HG02642 (cell line): ENCODE results near the gene ZNF775.

Source experiments
- ATAC-seq: cut with Tn5 transposase; IDR thresholded peaks from one replicate; pipeline ENCODE4 v1.9.1; 2021; ENCODE audit warnings: mild to moderate bottlenecking; ENCODE audit not compliant: unreplicated experiment, poor library complexity

Gene ZNF775

DNA sequence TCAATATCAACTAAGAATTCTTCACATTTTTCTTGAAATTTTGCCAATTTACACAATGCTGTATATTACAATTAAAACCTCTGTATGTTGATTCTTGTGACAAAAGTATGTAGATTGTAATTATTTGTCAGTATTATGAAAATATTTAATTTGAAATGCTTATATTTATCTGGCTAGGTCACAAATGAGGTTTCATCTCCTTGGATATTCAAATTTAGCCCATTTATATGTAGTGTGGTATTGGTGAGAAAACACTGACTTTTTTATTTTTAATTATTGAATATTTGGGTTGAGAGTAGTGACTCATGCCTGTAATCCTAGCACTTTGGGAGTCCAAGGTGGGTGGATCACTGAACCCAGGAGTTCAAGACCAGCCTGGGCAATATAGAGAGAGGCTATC lies 34.8 kb upstream of the ZNF775 start:
- ATAC-seq = no peak

DNA sequence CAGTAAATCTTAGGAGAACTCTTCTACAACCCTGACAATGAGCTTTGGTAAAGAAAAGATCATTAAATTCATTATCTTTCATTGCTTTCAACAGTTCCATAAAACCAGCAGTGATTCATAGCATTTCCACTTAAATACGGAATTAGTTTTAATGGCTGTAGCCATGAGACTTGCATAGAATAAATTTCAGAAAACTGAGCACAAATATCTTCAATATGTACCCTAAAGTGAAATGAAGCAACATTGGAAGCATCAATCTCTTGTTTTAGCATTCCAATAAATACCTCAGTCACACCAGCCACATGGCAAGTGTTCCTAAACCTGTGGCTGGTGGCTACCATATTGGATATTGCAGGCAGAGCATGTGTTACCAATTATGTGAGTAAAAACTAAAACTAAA lies 34.1 kb upstream of the ZNF775 start:
- ATAC-seq = no peak

- no peak for ATAC-seq
Measured at GRCh38 chr7:150346922-150347321, 32.2 kb upstream of the ZNF775 start.

DNA sequence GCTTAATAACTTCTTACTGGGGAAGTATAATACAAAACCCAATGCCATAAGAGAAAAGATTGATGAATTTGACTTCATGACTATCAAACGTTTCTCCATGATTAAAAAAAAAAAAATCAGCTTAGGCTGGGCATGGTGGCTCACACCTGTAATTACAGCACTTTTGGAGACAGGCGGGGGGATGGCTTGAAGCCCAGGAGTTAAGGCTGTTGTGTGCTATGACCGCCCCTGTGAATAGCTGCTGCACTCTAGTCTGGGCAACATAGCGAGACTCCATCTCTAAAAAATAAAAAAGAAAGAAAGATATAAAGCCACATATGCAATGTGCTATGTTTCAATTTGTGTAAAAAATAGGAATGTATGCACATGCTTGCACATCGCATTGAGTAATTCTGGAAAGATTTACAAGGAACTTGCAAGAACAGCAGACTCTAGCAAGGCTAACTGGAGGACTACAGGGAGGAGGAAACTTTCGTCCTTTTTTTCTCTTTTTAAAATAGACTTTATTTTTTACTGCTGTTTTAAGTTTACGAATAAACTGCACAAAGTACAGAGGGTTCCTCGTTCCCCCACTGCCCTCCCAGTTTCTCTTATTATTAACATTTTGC lies 27.4 kb upstream of the ZNF775 start:
- no peak for ATAC-seq

DNA sequence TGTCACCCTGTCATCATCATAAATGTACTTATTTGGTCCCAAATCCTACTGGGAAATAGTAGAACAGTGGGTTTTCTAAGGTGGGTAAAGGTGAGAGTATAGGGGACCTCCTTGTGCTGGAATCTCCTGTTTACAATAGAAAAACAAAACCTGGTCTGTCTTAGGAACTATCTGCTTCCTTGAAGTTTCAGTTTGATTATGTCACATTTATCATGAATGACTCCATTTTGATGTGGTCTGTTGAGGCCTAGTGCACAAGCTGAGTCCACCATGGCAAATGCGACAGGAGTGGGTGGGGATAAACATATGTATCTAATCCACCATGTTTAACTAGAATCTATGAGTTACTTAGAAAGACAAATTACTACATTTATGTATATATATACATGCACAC lies 23.5 kb upstream of the ZNF775 start:
- ATAC-seq = no peak

- ATAC-seq = no peak
Measured at GRCh38 chr7:150356265-150356897, 22.7 kb upstream of the ZNF775 start.

DNA sequence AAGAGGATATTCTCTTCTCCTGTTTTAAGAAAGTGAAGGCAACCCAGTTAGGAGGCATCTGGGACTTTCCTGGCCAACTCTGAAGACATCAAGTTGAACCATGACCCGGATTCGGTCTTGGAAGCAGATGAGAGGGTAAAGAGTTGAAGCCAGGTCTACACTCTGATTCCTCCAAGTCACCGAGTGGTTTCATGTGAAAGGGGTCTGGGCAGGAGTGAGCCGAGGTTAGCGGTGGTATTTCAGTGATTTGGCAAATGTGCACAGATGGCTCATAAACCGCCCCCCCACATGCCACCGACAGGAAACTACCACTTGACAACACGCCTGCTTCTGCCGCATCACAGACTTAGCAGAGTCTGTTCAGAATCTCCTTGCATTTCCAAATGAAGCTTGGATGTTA lies 21.9 kb upstream of the ZNF775 start:
- ATAC-seq = peak; percentile 75

DNA sequence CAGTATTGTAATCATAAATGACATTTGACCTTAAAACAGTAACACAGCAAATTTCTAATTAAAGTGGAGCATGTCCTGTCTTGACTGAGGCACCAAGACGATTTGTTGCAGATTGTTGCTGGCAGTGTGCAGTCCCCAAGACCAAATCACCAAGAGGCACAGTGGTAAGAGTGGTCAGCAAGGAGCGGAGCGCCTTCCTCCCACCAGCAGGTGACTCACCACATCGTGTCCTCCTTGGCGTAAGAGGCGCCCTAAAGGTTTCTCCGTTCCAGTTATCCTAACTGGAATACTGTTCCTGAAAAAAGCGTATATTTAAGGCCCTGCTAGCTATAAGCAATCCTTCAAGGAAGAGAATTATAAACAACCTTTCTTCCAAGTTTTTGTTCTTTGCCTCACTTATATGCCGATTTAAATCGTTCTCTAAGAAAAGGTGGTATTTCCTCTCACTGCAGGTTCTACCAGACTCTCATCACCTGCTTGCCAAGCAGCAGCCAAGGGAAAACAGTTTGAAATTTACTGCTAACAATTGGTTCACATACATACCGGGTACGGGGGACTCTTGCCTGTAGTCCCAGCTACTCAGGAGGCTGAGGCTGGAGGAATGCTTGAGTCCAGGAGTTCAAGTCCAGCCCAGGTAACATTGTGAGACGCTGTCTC lies 21.2 kb upstream of the ZNF775 start:
- ATAC-seq = peak; percentile 20

DNA sequence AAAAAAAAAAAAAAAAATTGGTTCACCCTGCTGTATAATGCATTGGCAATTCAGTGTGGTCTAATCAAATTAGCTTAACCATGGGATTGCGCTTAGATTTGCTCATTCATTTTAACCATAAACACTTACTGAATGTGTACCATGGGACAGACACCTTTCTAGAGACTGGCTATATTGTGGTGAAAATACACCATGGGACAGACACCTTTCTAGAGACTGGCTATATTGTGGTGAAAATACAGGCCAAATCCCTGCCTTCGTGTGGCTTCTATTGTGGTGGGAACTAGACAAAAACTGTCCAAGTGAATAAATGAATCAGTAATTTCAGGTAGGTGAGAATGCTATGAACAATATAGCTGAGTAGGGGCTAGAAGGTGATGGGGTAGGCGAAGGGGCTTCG lies 20.7 kb upstream of the ZNF775 start:
- ATAC-seq = no peak

DNA sequence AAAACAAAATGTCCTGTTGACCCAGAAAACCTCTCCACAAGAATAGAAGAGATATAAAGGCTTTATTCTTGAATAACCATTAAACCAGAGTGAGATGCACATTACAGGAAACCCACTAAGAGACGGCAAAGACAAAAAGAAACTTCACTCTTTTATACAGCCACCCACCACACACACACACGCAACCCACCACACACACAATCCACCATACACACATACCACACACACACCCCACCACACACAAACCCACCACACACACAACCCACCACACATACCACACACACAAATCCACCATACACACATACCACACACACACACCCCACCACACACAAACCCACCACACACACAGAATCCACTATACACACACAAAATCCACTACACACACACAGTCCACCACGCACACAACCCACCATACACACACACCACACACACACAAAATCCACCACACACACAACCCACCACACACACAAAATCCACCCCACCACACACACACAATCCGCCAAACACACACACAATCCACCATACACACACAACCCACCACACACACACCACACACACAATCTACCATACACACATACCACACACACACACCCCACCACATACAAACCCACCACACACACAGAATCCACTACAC lies 20.0 kb upstream of the ZNF775 start:
- no peak for ATAC-seq

DNA sequence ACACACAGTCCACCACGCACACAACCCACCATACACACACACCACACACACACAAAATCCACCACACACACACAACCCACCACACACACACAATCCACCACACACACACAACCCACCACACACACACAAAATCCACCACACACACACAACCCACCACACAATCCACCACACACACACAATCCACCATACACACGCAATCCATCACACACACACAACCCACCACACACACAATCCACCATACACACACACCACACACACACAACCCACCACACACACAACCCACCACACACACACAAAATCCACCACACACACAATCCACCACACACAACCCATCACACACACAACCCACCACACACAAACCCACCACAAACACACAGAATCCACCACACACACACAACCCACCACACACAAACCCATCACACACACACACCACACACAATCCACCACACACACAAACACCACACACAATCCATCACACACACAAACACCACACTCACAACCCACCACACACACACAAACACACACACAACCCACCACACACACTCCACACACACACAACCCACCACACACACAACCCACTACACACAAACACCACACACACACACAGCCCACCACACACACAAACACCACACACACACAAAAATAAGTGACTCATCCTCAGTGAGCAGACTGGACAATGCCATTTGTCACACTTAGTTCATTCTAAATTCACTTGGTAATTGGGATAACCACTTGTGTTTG lies 19.3 kb upstream of the ZNF775 start:
- ATAC-seq = no peak

DNA sequence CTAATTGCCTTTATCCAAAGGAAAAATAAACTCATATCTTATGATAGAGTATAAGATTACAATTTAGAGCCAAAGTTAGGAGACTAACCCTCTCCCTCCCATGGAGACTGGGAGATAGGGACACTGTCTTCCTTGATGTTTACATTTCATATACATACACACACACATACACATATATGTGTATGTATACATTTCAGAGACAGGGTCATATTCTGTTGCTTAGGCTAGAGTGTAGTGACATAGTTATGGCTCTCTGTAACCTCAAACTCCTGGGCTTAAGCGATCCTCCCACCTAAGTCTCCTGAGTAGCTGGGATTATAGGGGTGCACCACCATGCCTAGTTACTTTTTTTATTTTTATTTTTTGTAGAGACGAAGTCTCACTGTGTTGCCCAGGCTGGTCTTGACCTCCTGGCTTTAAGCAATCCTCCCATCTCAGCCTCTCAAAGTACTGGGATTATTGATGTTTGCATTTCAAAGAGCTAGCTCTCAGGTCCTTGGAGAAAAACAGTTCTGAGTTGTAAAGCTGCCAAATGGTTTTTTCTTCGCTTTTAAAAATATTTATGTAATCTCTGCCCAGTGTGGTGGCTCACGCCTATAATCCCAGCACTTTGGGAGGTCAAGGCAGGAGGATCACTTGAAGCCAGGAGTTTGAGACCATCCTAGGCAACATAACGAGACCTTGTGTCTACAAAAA lies 18.6 kb upstream of the ZNF775 start:
- no peak for ATAC-seq

GRCh38 chr7:150361402-150361801 lies 17.7 kb upstream of the ZNF775 start:
- ATAC-seq = no peak

DNA sequence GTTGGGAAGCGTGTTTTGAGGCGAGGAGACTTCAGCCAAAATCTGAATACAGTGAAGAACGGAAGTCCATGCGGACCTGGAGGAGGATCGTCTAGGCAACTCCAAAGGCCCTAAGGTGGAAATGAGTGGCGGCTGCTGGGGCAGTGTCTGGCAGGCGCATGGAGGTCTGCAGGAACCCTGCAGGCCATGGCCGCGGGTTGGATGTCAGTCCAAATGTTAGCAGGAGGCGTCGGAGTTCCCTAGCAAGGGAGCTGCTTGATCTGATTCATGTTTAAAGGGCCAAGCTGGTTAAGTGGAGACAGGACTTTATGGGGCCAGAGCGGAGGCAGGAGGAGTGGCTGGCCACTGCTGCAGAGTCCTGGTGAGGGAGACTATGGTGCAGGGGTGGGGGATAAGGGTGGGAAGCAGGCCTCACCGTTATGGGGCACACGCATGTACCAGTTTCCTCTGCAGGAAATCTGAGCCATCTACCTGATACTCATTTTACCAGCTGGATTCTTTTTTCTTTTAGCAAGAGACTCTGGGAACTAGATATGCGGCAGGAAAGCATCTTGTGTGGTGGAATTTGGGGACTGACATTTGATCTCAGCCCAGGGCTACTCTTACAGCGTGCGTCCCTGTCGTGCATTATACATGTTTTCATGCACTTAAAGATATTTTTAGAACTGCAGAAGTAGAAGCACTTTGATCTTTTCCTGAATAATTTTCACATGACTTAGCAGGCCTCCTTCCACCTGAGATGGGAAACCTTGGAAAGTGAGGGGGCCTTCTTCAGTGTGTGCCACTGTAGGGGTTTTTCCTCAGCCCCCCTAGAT lies 17.1 kb upstream of the ZNF775 start:
- no peak for ATAC-seq

- no peak for ATAC-seq
Measured at GRCh38 chr7:150363370-150363769, 15.8 kb upstream of the ZNF775 start.

- no peak for ATAC-seq
Measured at GRCh38 chr7:150363872-150364271, 15.3 kb upstream of the ZNF775 start.

DNA sequence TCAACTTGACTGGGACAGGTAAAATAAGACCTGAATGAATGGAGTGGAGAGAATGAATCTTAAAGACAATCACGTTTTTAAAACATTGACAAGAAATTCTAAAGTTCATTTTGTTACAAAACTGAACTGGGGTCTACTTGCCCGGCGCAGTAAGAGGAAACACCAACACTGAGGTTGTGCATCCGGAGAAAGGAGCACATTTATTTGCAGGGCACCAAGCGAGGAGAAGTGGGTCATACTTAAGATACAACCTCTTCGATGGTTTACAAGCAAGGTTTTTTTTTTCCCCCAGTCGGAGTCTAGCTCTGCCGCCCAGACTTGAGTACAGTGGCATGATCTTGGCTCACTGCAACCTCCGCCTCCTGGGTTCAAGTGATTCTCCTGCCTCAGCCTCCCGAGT lies 13.9 kb upstream of the ZNF775 start:
- no peak for ATAC-seq

DNA sequence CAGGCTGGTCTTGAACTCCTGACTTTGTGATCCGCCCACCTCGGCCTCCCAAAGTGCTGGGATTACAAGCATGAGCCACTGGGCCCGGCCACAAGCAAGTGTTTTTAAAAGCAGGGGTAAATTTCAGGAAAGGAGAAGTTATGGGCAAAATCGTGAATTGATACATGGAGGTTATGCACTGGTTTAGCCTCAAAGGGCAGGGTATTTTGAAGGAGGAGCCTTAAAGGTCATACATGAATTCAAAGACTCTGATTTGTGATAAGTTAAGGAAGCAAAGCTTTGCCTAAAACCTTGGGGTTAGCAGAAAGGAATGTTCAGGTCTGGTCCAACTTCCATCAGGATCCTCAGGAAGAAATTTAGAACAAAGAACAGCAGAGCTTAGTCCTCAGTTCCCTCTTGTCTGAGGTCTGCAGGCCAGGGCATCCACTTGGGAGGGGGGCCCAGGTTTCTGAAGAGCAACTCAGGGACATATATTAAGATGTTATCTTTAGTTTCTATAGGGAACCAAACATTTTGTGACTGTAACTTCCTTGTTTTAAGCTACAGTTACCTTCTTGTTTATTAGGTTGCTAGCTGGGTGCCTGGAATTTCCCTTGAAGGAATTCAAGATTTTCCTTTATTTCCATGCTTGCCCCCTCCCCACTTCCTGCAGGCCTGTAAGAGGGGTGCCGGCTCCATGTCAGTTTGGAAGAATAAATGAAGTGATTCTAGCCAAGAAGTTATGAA lies 13.3 kb upstream of the ZNF775 start:
- no peak for ATAC-seq

GRCh38 chr7:150367677-150368095 lies 11.4 kb upstream of the ZNF775 start:
- no peak for ATAC-seq
